Measurements from ENCODE around the gene MPO.
A peak's percentile ranks its signal among the peaks of the same experiment; 100 is the strongest.

MPO gene, protein sequence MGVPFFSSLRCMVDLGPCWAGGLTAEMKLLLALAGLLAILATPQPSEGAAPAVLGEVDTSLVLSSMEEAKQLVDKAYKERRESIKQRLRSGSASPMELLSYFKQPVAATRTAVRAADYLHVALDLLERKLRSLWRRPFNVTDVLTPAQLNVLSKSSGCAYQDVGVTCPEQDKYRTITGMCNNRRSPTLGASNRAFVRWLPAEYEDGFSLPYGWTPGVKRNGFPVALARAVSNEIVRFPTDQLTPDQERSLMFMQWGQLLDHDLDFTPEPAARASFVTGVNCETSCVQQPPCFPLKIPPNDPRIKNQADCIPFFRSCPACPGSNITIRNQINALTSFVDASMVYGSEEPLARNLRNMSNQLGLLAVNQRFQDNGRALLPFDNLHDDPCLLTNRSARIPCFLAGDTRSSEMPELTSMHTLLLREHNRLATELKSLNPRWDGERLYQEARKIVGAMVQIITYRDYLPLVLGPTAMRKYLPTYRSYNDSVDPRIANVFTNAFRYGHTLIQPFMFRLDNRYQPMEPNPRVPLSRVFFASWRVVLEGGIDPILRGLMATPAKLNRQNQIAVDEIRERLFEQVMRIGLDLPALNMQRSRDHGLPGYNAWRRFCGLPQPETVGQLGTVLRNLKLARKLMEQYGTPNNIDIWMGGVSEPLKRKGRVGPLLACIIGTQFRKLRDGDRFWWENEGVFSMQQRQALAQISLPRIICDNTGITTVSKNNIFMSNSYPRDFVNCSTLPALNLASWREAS

DNA sequence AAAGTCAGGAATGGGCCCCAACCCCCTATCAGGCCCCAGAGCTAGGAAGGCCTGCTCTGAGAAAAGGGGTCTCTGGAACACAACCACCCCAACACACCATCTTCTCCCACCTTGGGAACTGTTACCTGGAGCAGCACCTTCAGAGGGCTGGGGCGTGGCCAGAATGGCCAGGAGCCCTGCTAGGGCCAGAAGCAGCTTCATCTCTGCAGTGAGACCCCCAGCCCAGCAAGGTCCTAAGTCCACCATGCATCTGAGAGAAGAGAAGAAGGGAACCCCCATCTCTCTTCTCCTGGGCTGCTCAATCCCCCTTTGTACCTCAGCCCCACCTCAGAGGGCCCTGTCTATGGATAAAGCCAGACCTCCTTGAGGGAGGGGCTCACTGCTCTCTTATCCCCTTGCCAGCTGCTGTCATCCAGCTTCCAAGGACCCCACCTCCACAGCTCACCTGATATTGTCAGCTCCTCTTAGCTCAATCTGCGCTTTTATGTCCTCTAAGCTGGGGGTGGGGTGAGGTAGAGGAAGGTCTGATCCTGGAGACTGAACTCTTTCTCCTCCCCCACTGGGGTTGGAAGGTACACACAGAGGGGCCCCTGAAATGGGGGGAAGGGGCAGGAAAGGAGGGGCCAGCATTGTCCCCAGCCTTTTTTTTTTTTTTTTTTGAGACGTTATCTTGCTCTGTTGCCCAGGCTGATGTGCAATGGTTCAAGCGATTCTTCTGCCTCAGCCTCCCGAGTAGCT lies at the start of gene MPO:
TSS of gene MPO (minus strand) at position 456 of the 738 bp plus-strand sequence. CDS start at position 279, 177 bp downstream.
- no peak for DNase-seq

DNA sequence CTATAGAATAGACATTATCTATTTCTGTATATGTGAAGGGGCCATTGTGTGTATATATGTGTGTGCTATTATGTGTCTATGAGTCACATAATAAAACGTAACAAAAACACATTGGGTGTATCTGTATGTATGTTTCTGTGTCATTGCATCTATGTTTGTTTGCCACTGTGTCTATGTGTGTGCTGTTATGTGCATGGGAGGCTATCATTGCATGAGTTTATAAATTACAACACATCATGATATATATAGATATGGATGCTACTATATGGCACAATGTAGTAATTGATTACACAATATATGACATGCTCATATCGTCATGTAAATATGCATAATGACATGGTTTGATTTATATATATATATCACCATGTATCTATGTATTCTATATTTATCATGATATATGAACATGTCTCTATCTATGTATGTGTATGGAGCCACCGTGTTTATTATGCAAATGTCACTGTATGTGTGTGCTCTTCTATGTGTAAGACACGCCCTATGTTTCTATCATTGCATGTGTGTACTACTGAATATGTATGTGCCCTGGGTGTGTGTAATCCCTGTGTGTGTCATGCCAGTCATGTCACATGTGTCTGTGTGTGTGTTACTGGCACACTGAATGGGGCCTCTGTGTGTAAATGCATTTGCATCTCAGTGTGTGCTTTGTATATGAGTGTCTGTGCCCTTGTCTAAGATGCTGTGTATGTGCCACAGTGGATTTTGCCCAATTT lies 49.2 kb upstream of the MPO start:
- DNase-seq = peak; percentile 52

DNA sequence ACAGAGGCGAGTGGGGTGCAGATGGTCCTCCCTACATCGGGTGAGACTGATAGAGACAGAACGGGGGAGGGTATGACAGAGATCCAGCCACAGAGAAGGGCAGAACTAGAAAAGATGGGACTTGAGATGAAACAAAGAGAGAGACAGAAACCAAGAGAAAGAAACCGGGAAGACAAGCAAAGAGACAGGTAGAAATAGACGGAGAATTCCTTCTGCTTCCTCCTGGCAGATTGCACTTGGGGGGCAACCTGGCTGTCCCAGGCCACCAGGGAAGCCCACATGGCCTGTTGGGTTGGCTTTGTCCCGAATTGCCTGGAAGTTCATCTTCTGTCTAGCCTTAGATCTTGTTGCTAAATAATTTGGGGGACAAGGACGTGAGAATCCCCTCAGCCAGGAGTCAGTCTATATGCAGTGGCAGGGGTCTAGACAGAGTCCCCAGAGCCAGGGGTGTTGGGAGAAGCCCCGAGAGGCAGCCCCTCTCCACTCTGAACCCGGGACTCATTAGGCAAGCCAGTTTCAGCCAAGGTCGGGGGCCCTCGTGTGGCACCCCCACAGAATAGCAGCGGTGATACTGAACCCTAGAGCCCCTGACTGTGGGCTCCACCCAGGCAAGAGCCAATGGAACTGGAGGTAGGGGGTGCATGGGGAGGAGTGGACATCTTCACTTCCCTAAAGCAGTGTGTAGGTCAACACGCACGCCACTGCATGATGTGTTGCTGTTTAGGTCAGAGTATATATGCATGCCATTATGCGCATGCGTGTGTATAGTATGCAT lies 48.5 kb upstream of the MPO start:
- DNase-seq = peak; percentile 83

DNA sequence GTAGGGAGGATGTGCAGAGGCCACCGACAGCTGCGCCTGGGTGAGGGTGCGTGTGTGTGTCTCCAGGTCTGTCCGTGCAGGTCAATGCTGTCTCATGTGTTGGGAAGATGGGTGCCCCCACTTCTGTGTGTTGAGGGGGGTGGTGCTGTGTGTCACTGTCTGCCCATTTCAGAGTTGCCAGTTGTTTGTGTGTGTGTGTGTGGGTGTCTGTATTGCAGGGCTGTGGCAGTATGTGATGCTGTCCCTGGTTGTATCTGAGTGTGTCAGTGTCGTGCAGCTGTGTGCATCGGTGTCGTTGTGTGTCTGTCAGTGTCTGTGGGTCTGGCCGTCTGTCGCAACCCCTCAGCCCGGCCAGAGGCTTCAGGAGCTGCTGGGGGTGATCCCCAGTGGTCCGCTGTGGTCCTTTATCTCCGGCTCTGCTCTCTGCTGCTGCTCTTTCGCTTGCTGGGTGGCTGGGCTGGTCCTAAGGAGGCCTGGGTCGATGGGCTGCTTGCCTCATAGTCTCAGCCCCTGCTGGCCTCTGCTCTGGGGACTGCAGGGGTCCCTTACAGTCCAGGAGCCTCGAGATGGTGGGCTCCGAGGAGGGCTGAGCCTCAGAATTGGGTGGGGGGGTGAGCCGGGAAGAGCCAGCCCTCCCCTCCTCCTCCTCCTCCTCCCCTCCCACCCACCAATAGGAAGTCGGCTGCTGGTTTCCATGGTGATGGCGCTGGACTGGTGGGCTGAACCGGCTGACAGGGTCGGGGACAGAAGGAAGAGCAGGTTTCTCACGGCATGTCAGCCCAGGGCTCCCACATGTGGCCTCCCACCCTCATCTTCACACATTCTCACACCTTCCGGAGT lies 47.7 kb upstream of the MPO start, which contains the start of gene TSPOAP1:
TSS of gene TSPOAP1 (minus strand) at position 601 of the 840 bp plus-strand sequence. CDS start 875 bp downstream, outside the sequence.
- peak; percentile 81 for DNase-seq

DNA sequence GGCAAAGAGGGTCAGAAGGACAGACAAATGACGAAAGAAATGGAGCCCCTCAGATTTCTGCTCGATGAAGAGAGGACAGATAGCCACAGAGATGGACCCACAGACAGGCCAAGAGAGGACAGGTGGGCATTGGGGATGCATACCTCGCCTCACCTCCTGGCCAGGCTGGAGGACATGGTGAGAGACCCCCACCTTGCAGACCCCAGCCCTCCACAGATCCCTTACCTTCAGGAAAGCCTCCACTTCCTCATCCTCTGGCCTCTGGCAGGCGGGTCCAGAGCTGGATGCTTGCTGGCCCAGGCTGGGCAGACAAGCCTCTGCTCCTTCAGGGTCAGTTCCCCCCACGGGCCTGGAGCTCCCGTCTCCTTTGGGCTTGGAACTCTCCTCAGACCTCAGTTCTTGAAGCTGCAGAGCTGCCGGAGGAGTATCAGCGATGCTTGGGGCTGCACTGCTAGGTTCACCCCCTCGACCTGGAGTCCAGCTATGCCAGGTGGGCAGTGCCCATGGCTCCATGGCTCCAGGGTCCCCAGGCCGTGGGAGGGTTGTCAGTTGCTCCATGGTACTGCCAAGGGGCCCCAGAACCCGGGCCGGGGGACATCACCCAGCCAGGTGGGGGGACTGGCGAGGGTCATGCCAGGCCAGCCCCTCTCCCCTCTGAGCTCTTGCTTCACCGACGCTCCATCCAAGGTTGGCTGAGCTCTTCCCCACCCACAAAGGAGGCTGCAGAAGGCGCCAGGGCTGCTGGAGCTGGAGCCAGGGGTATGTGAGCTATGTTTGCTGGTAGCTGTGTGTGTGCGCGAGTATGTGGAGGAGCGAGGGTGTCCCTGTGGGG lies 46.8 kb upstream of the MPO start:
- DNase-seq = no peak

DNA sequence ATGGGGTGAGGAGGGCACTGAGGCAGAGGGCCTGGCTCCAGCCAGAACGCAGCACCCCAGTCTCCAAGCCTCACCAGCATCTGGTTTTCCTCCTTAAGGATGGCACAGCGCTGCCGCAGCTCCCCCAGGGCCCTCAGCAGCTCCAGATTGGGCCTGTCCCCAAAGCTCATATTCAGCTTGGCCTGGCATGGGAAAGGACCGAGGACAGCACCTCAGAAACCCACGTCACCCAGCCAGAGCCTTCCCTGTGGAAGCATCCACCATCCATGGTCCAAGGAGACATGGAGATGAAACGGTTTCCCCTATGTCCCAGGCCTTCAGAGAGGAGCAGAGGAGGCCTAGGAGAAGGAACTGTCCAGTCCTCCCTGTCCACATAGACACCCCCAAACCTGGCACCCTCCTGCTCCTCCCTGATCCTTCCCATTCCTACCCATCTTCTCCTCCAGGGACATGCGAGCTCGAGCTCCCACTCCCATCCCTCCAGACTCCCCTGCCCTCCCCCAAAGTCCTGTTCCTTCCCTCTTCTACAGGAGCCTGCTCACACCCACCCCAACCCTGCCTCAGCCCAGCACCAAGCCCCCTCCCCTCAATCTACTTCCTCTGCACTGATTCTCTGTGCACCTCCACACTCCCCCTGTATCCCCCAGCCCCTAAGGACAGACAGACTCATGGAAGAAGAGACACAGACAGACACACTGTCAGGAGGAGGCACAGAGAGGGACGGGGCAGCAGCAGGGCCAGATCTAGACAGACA lies 46.1 kb upstream of the MPO start:
- no peak for DNase-seq

DNA sequence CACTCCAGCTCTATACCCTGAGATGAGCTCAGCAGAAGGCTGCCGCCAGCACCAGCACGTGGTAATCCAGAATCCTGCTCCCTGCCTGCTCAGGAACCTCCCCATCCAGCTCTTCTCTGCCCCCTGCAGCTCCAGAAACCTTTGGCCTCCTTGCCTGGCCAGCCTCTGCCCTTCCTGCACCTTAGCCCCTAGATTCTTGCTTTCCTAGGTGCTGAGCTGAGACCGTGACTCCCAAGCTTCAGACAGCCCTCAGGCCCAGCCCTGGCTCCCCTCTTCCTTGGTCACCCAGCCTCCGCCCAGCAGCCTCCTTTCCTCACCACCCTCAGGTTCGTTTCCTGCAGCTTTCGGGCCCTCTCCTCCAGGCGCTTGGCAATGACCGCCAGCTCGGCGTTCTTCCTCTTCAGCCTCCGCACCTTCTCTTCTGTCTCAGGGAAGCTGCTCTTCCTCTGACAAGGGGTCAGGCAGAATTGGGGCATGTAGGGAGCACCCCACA lies 45.3 kb upstream of the MPO start:
- no peak for DNase-seq

DNA sequence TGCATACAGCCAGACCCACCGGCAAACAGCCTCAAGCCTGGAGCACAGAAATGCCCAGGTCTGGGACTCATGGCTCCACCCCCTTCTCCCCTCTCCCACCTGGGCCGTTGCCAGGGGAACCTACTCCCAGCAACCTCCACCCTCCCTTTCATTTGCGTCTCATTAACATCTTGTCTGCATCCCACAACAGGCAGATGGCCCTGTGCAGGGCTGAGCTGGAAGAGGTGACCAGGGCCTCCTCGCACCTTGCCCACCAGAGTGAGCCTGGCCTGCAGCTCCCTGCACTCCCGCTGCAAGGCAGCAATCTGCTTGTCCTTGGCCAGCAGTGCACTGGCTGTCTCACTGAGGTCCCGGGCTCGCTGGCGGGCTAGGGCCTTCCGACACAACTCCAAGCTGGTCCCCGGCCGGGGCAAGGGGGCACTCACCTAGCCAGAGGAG lies 44.6 kb upstream of the MPO start:
- DNase-seq = no peak

DNA sequence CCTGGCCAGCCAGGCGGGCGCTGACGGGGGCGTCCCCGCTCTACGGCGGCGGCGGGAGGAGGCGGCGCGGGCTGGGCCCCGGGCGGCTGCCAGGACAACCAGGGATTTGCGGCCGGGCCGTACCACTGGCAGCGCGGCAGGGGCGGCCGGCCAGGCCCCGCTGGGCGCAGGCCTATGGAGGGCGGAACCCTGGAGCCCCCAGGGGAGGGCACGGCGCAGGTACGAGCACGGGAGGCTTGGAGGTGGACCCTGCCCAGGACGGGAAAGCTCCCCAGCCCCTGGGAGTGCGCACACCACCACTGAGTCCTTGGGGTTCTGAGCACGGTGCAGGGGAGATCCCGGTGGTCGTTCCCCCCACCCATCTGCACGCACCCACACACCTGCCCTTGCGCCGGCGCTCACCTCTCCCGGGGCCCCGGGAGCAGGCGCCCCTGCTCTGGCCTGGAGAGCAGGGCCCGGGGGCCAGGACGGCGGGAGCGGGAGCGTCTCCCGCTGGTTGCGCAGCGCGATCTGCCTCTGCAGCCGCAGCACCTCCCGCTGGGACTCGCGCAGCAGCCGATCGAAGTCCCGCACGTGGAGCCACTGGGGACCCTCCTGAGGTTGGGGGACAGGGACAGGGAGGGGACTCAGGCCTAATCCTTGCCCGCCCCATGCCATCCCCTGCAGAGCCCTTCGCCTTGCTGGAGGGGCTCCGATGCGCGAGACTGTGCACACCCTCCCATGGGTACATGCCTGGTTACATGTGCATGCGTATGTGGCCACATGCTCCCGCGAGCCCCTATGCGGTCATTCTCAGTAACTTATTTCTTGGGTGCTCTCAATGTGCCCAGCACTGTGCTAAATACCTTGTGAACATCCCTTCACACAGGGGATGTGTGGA lies 43.9 kb upstream of the MPO start:
- no peak for DNase-seq

DNA sequence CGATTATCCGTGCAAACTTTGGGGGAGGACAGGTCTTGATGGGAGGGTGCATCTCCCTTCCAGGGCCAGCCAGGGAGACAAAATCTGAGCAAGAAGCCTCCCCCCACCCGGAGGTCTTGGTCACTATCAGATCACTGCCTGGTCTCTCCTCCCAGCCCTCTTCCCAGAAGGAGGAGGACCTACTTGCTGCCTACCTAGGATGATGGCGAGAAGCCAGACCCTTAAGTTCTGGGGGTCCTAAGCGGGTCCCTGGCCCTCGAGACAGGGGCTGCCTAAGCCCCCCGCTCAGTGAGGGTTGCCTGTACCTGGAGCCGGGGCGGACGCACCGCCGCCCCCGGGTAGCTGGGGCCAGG lies 43.3 kb upstream of the MPO start:
- no peak for DNase-seq

DNA sequence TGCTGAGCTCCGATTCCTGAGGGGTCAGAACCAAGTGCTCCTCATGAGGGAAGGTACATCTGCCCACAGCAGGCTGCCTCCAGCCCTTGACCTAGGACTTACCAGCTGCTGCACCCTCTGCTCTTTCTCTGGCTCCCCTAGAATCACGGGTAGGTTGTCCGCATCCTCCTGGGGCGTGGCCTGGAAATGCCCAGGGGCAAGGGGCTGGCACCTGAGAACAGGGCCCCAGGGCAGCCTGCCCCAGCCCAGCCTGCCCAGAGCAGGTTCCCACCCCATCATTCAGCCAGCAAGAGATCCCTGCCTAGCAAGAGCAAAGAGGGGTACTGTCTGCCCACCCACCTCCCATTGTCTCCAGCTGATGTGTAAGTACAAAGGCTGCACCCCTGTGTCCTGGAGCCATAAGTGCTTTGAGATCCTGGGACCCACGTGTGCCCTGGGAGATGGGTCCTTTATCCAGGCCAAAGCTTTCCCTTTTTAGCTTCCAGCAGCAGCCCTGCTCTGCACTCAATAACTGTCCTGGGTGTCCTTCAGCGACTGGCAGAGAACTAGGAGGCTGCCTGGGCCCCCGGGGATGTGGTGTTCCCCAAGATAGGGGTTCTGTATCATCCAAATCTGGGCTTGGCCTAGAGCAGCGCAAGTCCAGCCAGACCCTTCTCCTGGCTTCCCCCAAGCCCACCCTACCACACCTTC lies 42.8 kb upstream of the MPO start:
- no peak for DNase-seq

DNA sequence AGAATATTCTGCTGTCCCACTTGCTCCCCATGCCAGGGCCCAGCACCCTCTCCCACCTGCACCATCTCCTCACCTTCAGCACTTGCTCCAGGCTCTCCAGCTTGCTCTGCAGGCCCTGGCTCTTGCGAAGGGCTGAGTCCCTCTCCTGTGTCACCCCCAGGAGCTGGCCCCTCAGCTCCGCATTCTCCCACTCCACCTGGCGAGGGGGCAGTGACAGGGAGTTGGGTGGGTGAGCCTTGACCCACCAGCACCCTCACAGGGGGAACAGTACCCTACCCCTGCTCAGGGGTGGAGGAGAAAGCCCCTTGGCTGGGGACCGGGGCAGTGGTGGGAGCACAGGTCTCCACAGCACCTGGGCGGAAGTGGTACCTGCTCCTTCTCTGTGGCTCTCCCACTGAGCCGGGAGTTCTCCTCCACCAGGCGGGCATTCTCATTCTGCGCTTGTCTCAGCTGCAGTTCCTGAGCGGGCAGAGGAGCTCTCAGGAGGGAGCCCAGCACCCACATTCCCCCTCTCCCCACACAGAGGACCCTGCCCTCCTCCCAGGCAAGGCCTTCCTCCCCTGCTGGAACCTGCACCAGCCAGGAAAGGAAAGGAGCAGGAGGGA lies 41.9 kb upstream of the MPO start:
- no peak for DNase-seq

DNA sequence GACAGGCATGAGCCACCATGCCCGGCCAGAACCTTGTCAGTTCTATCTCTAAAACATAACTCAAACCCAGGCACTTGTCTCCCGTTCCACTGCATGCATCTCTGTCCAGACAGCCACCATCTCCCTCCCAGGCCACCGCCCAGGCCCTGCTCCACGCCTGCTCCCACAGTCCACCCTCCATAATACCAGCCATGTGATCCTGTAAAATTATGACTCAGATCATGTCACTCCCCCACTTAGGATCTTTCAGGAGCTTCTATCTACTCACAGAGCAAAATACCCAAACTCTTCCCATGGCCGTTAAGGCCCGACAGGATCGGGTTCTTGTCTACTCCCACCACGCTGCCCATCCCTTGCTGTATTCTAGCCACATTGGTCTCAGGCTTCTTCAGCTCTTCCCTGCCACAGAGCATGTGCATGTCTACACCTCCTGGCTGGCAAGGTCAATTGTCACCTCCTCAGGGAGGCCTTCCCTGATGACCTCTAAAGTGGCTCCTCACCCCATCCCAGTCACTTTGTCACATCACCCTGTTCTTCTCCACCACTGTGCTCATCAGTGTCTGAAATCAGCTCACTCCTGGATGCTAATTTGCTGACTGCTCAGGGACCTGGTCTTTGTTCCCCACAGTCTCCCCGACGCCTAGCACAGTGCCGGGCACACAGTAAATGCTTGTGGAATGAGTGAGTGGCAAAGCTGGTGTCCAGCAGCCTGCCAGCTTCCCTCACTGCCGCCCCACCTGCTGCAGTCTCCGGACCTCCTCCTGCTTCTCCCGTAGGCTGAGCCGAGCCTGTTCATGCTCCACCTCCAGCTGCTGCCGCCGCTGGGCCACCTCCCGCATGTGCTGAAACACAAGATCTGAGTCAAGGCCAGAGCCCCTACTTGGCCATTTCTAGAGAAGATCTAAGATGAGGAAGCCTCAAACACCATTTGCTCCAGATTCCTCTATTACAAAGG lies 41.1 kb upstream of the MPO start:
- DNase-seq = no peak

DNA sequence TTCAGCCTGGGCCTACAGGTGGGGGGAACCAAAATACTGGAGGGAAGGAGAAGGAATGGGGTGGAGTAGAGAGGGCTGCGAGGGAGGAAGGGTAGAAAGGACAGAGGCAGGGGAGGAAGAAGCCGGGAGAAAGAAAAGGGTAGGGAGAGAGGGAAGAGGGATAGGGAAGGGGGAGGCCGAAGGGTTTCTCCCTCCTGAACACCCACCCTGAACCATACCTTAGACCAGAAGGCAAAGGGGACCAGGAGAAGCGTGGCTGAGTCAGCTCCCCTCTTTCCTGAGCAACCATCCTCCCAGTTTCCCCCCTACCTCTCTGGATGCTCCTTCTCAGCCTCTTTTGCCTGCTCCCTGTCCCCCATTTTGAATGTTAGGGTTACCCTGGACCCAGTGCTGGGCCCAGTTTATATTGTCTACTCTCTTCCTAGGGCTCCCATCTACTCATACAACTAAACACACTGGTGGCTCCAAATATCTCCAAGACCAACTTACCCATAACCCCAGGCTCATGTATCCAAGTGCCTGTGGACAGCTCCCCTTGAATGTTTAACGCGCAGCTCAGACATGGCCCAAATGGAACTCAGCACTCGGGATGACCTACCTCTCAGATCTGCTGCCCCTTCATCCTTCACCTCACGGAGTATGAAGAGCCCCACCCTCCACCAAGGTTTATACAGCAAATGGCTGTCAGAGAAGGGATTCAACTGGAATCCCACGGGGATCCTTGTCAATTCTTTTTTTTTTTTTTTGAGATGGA lies 40.0 kb upstream of the MPO start:
- DNase-seq = no peak

DNA sequence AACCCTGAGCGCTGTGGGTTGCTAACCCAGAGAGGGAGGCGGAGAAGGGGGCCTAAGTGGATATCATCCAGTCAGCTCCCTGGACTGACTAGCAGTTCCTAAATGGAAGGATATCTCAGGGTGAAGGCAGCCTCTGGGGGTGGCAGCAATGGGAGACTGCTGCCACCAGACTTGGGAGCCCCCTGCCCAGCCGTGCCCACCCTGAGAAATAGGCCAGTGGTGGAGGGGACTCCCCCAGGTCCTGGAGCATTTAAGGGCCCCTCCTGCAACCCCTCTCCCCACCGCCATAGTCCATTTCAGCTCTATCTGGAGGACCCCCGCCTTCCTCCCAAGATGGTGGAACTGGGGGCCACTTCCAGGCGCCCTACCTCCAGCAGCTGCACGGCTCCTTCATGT lies 39.4 kb upstream of the MPO start:
- no peak for DNase-seq

Measured in activated naive CD4-positive, alpha-beta T cell treated with Interleukin-2 at 50 U/mL for 16 hours (primary cell).